Measurements from ENCODE around the gene FIBCD1.

DNA sequence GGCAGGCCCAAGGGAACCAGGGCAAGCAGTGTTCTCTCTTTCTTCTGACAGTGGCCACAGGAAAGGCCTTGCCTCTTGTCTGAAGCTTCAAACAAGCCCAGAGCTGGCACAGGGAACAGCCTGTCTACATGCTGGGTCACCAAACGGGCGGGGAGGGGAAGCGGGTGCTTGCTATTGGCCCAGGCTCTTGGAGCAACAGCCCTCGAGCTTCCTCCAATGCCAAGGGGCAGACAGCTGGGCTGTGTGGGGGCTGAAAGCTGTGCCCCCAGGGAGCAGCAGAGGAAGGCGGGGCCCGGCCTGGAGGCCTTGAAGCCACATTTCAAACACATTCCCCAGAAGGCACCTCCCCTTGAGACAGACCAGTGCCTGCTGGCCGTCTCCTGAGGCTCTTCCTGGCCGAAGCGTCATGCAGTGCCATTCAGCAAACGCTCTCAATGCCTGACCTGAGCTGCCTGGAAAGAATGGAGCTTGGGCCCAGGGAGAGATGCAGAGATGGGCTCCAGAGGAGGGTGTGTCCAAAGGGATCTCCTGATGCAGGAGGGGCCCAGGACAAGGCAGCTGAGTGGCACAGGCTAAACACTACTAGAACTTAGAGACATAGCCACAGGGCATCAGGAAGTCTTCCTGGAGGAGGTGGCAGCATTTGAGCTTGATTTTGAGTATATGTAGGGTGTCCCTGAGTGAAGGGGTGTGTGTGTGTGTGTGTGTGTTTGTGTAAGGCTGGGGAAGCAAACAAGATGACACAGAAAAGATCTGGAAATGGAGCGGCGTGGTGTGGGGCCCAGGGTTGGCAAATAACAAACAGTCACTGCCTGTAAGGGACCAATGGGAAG is 2.5 kb downstream of the FIBCD1 start:
- TF ChIP-seq, protein P1, sequence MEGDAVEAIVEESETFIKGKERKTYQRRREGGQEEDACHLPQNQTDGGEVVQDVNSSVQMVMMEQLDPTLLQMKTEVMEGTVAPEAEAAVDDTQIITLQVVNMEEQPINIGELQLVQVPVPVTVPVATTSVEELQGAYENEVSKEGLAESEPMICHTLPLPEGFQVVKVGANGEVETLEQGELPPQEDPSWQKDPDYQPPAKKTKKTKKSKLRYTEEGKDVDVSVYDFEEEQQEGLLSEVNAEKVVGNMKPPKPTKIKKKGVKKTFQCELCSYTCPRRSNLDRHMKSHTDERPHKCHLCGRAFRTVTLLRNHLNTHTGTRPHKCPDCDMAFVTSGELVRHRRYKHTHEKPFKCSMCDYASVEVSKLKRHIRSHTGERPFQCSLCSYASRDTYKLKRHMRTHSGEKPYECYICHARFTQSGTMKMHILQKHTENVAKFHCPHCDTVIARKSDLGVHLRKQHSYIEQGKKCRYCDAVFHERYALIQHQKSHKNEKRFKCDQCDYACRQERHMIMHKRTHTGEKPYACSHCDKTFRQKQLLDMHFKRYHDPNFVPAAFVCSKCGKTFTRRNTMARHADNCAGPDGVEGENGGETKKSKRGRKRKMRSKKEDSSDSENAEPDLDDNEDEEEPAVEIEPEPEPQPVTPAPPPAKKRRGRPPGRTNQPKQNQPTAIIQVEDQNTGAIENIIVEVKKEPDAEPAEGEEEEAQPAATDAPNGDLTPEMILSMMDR (IDR thresholded peaks at IDR 0.05) = no peak
- TF ChIP-seq POLR2A (IDR thresholded peaks at IDR 0.05) = no peak
